GM18861 (cell line): ENCODE measurements around the gene STXBP2.

ENCODE experiments used
- ATAC-seq: cut with Tn5 transposase; IDR thresholded peaks from one replicate; pipeline ENCODE4 v1.9.1; 2021; ENCODE audit not compliant: unreplicated experiment

The STXBP2 gene

DNA sequence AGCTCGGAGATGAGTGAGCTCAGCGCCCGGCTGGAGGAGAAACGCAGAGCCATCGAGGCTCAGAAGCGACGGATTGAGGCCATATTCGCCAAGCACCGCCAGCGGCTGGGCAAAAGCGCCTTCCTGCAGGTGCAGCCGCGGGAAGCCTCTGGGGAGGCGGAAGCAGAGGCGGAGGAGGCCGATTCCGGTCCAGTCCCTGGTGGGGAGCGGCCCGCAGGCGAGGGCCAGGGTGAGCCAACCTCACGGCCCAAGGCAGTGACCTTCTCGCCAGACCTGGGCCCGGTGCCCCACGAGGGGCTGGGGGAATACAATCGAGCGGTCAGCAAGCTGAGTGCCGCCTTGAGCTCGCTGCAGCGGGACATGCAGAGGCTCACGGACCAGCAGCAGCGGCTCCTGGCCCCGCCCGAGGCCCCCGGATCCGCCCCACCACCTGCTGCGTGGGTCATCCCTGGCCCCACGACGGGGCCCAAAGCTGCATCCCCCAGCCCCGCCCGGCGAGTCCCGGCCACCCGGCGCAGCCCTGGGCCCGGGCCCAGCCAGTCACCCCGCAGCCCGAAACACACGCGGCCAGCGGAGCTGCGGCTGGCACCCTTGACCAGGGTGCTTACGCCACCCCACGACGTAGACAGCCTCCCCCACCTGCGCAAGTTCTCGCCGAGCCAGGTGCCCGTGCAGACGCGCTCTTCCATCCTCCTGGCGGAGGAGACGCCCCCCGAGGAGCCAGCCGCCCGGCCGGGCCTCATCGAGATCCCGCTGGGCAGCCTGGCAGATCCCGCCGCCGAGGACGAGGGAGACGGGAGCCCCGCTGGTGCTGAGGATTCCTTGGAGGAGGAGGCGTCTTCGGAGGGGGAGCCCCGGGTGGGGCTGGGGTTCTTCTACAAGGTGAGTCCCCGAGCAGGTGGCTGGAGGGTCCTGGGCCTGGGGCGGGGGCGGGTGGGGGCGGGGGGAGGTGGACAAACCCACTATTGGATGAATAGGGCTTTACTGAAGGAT, 24.3 kb upstream of the STXBP2 start:
- ATAC-seq = no peak

DNA sequence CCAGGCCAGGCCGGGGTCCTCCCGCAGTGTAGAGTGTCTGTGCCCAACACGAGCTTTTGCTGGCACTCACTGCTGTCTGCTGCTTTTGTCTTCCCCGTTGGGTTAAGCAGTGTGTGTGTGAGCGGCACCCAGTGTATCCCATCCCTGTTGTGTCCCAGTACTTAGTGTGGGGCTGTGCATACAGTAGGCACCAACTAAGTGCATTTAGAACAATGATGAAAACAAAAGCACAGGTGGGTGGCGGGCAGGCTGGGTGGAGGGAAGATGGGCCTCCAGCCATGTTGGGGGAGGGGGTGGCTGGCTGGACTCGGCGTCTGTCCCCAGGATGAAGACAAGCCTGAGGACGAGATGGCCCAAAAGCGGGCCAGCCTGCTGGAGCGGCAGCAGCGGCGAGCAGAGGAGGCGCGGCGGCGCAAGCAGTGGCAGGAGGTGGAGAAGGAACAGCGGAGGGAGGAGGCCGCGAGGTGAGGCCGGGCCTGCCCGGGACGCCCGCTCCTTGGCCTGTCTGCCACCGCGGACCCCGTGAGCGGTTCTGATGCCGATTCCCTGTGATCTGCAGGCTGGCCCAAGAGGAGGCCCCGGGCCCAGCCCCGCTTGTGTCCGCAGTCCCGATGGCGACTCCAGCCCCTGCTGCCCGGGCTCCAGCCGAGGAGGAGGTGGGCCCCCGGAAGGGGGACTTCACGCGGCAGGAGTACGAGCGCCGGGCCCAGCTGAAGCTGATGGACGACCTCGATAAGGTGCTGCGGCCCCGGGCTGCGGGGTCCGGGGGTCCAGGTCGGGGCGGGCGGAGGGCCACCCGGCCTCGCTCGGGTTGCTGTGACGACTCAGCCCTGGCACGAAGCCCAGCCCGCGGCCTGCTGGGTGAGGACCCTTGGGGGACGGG, 21.8 kb upstream of the STXBP2 start:
- no peak for ATAC-seq

DNA sequence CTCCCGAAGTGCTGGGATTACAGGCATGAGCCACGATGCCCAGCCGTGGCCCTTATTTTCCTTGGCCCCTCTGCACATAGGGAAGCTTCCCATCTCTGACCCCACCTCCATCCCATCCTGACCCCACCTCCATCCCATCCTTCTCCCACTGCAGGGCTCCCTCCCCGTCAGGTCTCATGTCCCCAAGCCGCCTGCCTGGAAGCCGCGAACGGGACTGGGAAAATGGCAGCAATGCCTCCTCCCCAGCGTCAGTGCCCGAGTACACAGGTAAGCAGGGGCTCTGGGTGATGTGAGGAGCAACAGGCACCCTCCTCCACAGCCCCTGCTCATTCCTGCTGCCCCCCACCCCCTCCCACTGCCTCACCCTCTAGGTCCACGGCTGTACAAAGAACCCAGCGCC, 19.7 kb upstream of the STXBP2 start:
- ATAC-seq = no peak

DNA sequence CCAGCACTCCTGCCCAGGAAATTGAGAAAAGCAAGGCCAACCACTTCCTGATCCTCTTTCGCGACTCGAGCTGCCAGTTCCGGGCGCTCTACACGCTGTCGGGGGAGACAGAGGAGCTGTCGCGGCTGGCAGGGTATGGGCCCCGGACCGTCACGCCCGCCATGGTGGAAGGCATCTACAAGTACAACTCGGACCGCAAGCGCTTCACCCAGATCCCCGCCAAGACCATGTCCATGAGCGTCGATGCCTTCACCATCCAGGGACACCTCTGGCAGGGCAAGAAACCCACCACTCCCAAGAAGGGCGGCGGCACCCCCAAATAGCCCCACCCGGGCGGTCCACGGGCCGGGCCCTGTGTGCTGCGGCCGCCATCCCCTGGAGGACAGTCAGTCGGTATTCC, 19.2 kb upstream of the STXBP2 start:
- no peak for ATAC-seq

DNA sequence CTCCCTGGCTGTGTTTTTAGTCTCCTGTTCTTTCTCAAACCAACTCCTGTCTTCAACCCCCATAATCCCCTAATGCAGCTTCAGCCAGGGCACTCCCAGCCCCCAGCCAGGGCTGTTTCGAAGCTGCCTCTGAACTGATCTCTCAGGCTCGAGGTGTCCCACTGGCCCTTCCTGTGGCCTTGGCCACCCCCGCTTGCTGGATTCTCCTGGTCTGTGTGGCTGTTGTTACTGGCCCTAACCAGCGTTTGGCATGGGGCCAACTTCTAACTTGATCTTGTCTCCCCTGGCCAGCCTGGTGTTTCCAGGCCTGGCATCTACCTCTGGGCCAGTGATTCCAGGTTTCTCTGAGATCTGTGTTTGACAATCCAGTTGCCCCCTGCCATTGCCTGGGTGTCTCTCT, 18.6 kb upstream of the STXBP2 start:
- no peak for ATAC-seq

DNA sequence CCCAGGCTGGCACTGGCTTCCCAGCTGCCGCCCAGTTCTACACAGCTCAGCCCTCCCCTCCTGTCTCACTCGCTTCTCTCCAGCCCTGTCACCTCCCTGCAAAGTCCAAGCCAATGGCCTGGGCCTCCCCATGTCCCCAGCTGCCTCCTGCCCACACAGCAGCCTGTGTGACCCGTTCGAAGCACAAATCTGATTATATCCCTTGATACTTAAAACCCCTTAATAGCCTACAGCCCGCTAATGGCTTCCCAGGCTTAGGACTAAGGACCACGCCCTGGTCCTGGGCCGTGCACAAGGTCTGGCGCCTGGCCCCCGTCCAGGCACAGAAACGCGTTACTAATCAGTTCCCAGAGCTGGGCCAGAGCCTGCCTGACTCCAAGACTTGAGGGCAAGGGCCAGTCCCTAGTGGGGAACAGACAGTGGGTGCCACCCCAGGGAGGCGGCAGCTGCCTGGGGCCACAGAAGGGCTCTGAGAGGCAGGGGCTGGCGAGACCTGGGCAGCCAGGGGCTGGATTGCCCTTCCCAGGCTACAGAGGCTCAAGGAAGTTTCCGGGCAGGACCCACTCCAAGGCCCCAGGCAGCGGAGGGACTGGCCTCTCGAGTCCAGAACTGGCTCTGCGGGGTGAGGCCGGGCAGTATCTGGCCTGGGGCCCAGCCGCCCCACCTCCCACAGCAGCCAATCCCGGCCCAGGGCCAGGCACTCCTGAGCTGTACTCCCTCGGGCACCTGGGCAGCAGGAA, 18.0 kb upstream of the STXBP2 start:
- no peak for ATAC-seq

DNA sequence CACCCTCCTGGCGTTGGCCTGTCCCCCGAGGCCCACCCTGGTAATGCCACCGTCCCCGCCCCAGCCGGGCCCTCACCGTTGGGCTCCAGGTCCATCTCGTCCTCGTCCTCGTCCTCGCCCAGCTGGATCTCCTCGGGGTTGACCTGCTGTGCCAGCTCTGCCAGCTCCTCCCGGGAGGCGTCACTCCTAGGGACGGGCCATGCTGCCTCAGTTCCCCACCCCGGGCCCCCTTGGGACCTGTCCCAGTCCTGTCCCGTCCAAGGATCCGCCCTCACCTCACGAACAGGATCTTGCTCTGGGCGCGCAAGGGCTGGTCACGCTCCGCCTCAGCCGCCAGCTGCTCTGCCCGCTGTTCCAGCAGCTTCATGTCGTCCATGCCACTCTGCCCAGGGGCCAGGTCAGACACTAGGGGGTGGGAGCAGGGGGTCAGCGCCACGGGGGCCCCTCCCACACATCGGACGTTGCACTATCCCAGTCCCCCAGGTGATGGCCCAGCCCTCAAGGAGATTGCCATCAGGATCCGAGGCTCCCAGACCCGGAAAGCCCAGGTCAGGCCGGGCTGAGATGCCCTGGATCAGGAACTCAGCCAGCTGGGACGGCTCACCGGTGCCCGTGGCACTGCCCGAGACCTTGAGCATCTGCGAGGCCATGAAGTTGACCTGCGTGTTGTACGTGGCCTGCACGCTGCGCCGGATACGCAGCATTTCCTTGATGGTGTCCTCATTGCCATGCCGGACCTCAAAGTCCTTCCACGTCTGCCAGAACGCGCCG, 17.1 kb upstream of the STXBP2 start:
- no peak for ATAC-seq

DNA sequence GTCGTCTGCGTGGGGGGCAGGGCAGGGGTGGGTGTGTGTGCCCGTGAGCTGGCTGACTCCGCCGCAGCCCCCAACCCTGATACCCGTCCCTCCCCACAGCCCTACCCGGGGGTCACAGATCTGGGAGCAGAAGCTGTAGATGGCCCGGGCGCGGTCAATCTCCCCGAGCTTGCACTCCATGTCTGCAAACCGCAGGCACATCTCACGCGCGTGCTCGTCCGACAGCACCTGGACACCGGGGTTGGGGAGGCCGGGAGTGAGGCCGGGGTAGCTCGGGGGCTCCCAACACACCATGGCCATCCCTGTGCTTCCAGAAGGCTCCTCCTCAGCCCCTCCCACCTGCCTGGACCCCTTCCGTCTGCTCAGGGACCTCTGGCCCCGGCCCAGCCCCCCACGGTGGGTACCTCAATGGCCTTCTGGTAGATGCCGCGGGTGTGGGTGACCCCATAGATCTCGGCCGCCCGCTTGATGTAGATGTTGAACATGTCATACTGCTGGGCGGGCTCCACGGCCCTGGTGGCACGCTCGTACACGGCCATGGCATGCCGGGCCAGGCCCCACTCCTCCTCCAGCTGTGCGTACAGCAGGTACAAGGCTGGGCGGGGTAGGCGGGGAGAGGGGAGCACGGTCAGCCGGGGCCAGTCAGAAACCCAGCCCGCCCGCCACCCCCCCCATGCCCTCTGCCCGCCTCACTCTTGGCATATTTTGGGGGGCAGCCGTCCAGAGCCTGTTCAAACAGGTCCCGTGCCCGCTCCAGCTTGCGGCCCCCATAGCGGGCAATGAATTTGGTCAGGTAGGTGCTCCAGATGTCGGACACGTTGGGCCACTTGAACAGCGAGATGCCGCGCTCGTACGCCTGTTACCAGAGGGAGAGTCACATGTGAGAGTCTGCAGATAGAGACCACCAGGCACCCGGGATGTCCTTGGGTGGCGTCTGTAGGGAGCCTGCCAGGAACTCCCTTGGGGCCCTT, 16.2 kb upstream of the STXBP2 start:
- ATAC-seq = no peak

DNA sequence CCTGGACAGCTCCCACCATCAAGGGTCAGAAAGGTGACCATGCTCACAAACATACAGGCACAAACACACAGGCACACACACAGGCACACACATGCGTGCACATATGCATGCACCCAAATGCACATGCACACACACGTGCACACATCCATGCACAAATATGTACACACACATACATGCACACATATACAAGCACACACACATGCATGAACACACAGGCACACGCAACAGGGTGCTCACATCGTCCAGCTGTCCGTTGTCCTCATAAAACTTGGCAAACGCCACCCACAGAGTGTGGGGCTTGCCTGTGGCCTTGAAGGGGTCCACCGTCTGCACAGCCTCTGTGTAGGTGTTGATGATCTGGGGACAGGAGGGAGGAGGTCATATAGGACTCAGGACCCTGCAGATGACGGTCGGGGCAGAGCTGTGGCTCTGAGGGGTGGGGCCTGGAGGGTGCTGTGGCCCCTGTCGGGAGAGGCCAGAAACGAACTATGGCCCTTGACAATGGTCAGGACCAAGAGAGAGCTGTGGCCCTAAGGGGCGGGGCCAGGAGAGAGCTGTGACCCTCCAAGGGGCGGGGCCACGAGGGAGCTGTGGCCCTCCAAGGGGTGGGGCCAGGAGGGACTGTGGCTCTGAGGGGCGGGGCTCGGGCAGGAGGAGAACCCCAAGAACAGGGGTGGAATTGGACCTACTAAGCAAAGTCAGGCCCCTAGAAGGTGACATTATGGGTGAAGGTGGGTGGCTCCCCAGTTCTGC, 13.8 kb upstream of the STXBP2 start:
- no peak for ATAC-seq

DNA sequence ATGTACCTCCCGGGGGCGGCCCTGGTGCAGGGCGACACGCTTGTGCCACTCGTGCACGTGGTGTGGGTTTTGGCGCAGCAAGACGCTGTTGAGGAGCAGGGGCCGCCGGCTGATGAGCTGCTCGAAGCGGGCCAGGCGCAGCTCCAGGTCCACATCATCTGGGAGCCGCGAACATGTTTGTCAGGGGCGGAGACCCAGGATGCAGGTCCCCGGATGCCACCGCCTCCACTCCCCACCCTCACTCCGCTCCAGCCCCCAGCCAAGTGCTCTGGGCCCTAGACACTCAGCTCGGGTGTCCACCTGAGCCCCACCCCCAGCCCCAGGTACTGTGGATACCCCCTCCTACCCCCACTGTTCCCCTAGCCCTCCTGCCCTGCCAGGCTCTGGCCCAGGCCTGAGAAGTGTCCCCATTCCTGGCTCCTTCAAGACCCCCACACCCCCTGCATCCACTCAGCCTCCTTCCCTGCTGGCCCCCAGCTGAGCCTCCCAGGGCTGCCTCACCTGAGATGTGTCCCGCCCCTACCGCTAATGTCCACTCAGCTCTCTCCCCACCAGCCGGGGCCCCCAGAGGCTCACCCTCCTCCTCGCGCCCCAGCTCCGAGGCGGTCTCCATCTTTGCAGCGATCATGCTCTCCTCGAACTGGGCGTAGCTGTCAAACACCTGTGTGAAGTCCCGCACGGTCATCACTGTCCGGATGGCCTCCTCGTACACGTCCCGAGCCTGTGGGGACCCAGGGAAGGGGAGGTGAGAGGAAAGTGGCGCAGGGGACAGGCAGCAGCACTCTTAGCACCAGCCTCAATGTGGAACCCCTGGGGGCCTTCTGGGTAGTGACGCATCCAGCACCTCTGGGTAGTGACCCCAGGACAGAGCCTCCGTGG, 12.9 kb upstream of the STXBP2 start:
- no peak for ATAC-seq

DNA sequence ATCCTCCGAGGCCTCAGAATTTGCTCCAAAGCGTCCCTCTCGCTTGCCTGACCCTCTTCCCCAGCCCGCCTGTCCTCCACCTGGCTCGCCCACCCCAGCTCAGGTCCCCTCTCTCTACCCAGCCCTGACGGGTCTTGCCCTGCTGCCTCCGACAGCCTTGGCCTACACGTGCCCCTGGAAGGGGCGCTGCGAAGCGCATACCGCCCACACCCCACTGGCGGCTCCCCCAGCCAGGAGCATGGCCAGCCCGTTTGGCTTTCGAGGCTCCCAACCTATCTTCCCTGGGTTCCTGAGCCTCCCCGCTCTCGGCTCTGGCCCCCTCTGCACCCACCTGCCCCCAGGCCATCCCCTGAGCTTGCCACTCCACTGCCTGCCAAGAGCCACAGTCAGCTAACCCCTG, 12.1 kb upstream of the STXBP2 start:
- no peak for ATAC-seq

DNA sequence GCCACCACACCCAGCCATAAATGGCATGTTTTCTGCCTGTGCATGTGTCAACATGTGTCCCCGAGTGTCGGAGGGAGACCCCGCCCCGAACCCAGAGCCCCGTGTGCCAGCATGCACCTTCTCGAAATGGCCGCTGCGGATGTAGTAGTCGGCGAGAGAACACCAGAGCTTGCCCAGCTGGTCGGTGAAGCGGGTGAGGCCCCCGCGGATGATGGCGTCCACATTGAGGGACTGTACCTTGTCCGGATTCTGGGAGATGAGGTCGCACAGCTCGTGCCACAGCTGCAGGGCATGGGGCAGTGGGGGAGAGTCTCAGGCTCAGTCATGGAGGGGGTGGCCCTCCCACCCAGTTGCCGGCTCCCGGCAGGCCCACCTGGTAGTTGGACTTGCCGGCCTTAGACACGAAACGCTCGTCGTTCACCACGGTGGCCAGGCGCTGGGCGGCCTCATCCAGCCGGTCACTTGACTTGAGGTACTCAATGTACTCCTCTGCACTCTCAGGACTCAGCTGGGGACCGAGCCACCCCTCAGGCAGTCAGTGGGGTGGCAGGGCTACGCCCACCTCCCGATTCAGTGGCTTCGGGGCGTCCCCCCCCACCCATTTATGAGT, 11.0 kb upstream of the STXBP2 start:
- no peak for ATAC-seq

DNA sequence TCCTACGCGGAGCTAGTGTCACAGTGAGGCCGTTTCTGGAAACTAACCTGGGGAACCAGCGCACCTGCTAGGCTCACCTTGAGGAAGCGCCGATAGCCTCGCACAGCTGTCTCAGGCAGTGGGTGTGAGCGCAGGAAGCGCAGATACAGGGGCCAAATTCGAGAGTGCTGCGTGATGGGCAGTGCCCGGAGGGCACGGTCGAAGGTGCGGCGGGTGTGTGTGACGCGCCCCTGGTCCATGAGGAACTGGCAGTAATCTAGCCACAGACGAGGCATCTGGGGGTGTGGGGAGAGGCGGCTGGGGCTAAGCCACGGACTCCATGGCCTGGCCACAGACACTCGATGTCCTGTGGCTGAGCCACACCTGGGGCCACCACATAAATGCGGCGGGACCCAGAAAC, 9.7 kb upstream of the STXBP2 start:
- no peak for ATAC-seq

DNA sequence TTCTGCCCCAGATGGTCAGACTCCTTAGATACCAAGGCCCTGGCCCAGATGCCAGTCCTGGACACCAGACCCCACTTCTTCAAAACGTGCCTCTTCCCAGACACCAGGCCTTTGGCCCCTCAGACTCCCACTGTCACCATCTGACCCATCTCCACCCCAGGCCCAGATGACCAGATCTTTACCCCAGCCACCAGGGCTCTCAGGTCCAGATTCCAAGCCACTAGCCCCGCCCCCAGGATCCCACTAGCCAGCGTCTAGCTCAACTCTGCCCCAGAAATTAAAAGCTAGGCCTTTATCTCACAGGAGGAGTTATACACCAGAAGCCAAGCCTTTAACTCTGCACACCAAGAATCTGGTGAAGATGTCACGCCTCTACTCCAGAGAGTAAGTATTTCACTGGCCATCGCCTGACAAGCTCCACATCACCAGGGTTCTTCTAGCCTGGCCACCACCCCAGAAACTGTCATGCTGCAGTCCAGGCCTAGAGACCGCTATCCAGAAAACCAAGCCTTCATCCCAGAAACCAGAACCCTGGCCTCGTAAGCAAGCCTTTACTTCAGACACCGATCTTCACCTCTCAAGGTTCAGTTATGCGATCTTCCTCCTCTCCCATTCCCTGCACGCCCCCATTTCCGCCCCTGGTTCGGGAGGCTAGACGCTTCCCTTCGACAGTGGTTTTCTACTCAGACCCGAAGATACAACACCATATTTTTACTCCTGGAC, 8.2 kb upstream of the STXBP2 start:
- ATAC-seq = no peak

DNA sequence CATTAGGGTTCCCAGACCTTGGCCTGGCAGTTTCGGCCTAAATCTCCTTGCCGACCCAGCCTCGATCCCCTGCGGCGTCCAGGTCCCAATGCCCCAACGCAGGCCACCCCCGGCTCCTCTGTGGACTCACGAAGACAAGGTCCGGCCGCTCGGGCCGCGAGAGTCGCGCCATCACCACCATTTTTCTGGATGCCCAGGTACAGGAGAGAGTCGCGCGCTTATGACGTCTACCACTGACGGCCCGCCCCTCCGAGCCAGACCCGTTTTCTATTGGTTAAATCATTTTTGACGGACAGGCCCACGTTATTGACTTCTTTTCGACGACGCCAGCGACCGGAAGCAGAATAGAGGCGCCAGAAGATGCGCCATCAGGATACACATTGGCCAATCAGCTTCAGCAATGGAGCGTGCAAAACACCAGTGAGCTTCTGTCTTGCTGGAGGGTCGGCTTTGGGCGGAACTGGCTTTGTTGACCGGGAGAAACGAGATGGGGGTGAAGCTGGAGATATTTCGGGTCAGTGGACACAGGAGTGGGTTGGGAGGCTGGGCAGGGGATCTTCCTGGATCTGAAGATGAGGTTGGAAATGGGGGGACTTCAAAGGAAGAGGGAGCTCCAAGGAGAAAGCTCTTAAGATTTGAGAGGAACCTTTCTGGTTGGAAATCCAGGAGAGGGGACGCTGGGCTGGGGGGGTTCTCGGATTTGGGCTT, 7.4 kb upstream of the STXBP2 start, which contains the start of the genes PET100 and XAB2:
TSS of gene PET100 (plus strand) at position 447 of the 708 bp plus-strand sequence. CDS start at position 488, 41 bp downstream.
TSS of gene XAB2 (minus strand) at position 199 of the 708 bp plus-strand sequence. CDS start at position 181, 18 bp downstream.
- peak; percentile 87 for ATAC-seq

DNA sequence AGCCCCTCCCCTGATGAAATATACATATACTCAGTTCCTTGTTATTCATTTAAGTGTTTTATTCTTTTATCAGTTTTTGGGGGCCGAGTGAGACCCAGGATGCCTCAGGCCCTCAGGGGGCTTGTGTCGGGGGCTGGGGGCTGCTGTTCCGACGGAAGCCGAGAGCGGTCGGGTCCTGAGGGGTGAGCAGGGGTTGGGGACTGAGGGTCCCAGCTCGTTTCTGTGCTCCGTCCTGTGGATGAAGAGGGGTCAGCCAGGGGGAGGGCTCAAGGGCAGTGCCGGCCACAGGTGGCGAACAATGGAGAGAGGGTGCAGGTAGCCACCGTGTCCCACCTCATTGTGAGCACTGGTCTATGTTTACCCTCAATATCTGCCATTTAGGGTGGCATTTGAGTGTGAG, 5.3 kb upstream of the STXBP2 start:
- no peak for ATAC-seq
